Kidney epithelial cell (primary cell): ENCODE data around the gene GMCL2. TPM values are rescaled to one million over a fixed set of nuclear protein-coding genes. Genes with fewer than 3 reads are reported as not detected.

ENCODE experiments used
- DNase-seq: peaks from one replicate; pipeline ENCODE4 v3.0.0-alpha.2; 2010; ENCODE audit warnings: low read depth
- H3K27me3 ChIP-seq: 2 replicates; pipeline ENCODE4 v1.6.0; 2011; ENCODE audit warnings: low read length; ENCODE audit not compliant: control insufficient read depth, insufficient read depth
- H3K36me3 ChIP-seq: 2 replicates; pipeline ENCODE4 v1.5.1; 2011; ENCODE audit warnings: low read length; ENCODE audit not compliant: control insufficient read depth, insufficient read depth
- H3K4me3 ChIP-seq: 2 replicates; pipeline ENCODE4 v1.5.1; 2011; ENCODE audit warnings: low read depth, mild to moderate bottlenecking, control low read depth, low read length
- total RNA-seq: library from RNA; depleted of rRNA; stranded (reverse); fragments of >200 nt; gene quantifications from 2 replicates; pipeline ENCODE4 v1.2.3, GENCODE V29; 2015
- TF ChIP-seq, protein P1 (sequence below): IDR thresholded peaks from 2 replicates; pipeline ENCODE4 v1.5.1; 2011; ENCODE audit warnings: mild to moderate bottlenecking, moderate library complexity, low read length, control low read depth, inconsistent platforms; ENCODE audit not compliant: insufficient read depth, poor library complexity, severe bottlenecking

The GMCL2 gene
- total RNA-seq, 1 donor from 2014 or later: not detected

DNA sequence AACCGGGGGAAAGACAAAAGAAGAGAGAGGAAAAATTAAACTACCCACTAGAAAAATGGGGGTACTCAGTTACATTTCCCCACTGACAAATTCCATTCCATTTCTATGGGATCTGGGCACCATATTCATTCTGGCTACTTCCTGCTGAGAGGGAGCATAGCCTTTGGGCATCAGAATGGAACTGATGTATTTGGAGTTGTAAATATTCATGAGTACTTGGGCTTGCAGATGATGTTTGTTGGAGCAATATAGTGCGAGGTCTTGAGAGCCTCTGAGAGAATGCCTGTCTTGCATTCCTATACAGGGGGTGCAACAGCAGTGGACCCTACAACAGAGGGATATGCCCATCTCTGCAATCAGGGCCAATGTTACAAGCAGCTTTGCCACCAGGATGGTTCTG is 16.7 kb downstream of the GMCL2 start:
- Histone ChIP-seq H3K4me3 (no peak overlapping the region), H3K27me3 (peaks cover 7% of the 10 kb centered on the region), H3K36me3 (no peaks in the 10 kb centered on the region)
- TF ChIP-seq, protein P1, sequence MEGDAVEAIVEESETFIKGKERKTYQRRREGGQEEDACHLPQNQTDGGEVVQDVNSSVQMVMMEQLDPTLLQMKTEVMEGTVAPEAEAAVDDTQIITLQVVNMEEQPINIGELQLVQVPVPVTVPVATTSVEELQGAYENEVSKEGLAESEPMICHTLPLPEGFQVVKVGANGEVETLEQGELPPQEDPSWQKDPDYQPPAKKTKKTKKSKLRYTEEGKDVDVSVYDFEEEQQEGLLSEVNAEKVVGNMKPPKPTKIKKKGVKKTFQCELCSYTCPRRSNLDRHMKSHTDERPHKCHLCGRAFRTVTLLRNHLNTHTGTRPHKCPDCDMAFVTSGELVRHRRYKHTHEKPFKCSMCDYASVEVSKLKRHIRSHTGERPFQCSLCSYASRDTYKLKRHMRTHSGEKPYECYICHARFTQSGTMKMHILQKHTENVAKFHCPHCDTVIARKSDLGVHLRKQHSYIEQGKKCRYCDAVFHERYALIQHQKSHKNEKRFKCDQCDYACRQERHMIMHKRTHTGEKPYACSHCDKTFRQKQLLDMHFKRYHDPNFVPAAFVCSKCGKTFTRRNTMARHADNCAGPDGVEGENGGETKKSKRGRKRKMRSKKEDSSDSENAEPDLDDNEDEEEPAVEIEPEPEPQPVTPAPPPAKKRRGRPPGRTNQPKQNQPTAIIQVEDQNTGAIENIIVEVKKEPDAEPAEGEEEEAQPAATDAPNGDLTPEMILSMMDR: no peak
- DNase-seq: no peak

DNA sequence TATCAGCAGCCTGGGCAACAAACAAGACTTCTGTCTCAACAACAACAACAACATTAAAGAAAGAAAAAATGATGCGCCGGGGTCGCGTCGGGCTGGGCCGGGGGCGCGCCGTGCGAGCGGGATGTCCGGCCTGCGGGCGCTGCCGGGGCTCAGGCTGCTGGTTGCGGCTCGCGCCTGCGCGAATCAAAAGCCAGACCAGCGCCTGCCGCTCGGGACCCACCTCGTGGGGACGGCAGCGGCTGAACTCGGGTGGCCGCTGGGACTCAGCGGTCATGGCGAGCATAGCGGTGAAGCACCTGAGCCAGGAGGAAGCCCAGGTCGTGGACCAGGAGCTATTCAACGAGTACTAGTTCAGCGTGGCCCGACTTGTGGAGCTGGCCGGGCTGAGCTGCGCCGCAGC is 21.6 kb downstream of the GMCL2 start:
- Histone ChIP-seq H3K27me3 (peaks cover 17% of the 10 kb centered on the region), H3K36me3 (no peaks in the 10 kb centered on the region), H3K4me3 (no peak overlapping the region)
- TF ChIP-seq, protein P1: no peak
- no peak for DNase-seq

DNA sequence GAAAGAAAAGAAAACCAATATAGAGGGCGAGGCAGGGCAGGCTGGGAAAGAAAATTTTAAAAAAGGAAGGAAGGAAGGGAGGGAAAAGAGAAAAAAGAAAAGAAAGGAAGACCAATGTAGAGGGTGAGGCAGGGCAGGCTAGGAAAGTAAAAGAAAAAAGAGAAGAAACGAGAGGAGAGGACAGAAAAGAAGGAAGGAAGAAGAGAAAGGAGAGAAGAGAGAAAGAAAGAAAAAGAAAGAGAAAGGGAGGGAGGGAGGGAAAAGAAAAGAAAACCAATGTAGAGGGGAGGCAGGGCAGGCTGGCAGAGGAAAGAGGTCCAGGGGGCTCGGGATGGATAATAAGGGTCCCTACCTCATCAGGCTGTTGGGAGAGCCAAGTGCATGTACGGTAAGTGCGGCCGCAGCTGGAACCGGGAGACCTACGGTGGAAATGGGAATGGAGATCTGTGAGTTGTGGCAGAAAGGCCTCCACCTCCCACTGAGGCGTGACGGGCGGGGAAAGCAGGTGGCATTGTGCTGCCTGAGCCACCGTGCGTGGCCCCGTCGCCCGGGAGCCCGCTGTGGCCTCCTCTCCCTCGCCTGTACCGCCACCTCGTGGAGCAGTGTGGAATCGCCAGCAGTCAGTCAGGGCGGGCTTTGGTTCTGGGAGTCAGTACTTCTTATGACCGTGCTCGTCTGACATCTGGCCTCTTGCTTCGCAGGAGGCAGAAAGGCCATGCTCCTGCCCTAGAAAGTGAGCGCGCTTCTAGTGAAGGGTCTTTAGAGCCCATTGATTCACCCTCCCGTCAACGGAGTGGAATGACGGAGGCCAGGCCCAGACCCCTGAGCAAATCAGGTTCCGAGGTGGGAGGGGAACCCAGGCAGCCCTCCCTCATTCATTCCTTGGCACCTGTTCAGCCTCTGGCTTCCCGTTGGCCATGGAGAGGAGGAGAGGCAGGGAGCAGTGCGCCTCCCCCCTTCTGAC is 23.1 kb downstream of the GMCL2 start:
- H3K4me3 ChIP-seq: no peak overlapping the region
- no peaks in the 10 kb centered on the region for H3K36me3 ChIP-seq
- TF ChIP-seq, protein P1: peak; percentile 99
- H3K27me3 ChIP-seq: peaks cover 17% of the 10 kb centered on the region
- DNase-seq: no peak

DNA sequence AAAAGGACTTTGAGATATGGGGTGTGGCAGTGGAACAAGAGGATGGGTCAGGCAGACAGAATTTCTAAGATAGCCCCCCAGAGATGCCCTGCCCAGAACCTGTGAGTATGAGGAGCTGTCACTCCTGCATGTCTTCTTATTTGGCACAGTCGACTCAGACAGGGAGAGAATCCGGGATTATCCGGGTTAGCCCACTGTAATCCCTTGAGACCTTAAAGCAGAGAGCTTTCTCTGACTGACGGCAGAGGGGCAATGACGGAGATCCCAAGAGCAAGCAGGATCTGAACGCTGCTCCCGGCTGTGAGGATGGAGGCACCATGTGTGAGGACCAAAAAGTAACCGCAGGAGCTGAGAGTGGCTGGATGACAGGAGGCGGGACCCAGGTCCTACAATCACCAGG is 24.7 kb downstream of the GMCL2 start:
- Histone ChIP-seq H3K4me3 (no peak overlapping the region), H3K36me3 (no peaks in the 10 kb centered on the region), H3K27me3 (peaks cover 17% of the 10 kb centered on the region)
- no peak for DNase-seq
- TF ChIP-seq, protein P1: no peak

DNA sequence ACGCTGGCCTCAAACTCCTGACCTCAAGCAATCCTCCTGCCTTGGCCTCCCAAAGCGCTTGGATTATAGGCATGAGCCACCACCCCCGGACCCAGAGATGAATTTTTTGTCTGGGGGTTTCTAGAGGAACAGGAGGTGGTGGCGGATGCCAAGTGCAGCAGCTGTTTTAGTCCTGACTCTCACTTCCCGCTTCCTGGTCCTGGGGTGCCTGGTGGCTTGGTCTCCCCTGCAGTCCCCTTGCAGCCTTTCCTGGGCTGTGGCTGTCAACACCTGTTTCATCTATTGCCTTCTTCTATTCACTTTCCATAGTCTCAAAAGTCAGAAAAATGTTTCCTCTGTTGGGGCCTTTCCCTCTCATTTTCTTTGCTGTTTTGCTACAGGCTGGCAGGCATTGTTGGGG is 27.0 kb downstream of the GMCL2 start:
- TF ChIP-seq, protein P1: no peak
- Histone ChIP-seq H3K27me3 (peaks cover 7% of the 10 kb centered on the region), H3K4me3 (no peak overlapping the region), H3K36me3 (no peaks in the 10 kb centered on the region)
- no peak for DNase-seq
